Karpas-422 (cell line): ENCODE data around the gene TMEM120A. TPM values are rescaled to one million over a fixed set of nuclear protein-coding genes. Genes with fewer than 3 reads are reported as not detected.
"Not testable (repeated sequence)": the region's sequence is repeated elsewhere in the genome, so short reads cannot be mapped to it uniquely, and the experiment has no call there.

Experiments used
- DNase-seq: peaks from one replicate; pipeline ENCODE4 v3.0.0-alpha.2; 2015
- H2AFZ ChIP-seq: fragments of 200-600 bp; sonication (generic); 2 replicates; pipeline ENCODE4 v1.6.1; 2014; ENCODE audit warnings: antibody characterized with exemption, low read length, mixed read lengths
- H3K27ac ChIP-seq: fragments of 200-600 bp; sonication (generic); 2 replicates; pipeline ENCODE4 v1.5.1; 2014; ENCODE audit warnings: mild to moderate bottlenecking, low read length, moderate library complexity
- H3K27me3 ChIP-seq: fragments of 200-600 bp; sonication (generic); 2 replicates; pipeline ENCODE4 v1.6.1; 2014; ENCODE audit warnings: low read length, mixed read lengths
- H3K36me3 ChIP-seq: fragments of 200-600 bp; sonication (generic); 2 replicates; pipeline ENCODE4 v1.6.1; 2014; ENCODE audit warnings: low read length, mixed read lengths; ENCODE audit not compliant: insufficient read depth
- H3K4me1 ChIP-seq: fragments of 200-600 bp; sonication (generic); 2 replicates; pipeline ENCODE4 v1.6.1; 2014; ENCODE audit warnings: mild to moderate bottlenecking, low read length, mixed read lengths
- H3K4me2 ChIP-seq: fragments of 200-600 bp; sonication (generic); 2 replicates; pipeline ENCODE4 v1.6.1; 2014; ENCODE audit warnings: low read length, low read depth, mild to moderate bottlenecking; ENCODE audit not compliant: poor library complexity, severe bottlenecking
- H3K4me3 ChIP-seq: fragments of 200-600 bp; sonication (generic); 2 replicates; pipeline ENCODE4 v1.5.1; 2014; ENCODE audit warnings: mild to moderate bottlenecking, antibody characterized with exemption, low read length, mixed read lengths
- H3K79me2 ChIP-seq: fragments of 200-600 bp; sonication (generic); 2 replicates; pipeline ENCODE4 v1.6.1; 2014; ENCODE audit warnings: mild to moderate bottlenecking, low read length, mixed read lengths
- H3K9ac ChIP-seq: fragments of 200-600 bp; sonication (generic); 2 replicates; pipeline ENCODE4 v1.6.0; 2014; ENCODE audit warnings: low read length
- H3K9me2 ChIP-seq: fragments of 200-600 bp; sonication (generic), shearing (Covaris generic); replicated peaks from 2 replicates; pipeline ENCODE4 v1.6.0; 2014; ENCODE audit warnings: mild to moderate bottlenecking, low read length, moderate library complexity; ENCODE audit not compliant: insufficient read depth
- H3K9me3 ChIP-seq: fragments of 300-700, 200-600 bp; sonication (generic); 2 replicates; pipeline ENCODE4 v1.6.1; 2014; ENCODE audit warnings: low read length, mixed read lengths
- H4K20me1 ChIP-seq: fragments of 200-600 bp; sonication (generic); 2 replicates; pipeline ENCODE4 v1.6.1; 2014; ENCODE audit warnings: mild to moderate bottlenecking, antibody characterized with exemption, low read length, low read depth; ENCODE audit not compliant: insufficient read depth
- total RNA-seq: library from RNA; depleted of rRNA; stranded (reverse); fragments of >200 nt; shearing (Covaris generic); gene quantifications from 2 replicates; pipeline ENCODE4 v1.2.3, GENCODE V29; 2014; ENCODE audit warnings: low replicate concordance

Gene TMEM120A
- total RNA-seq, 1 experiment from 2014 or later, result 35.6 TPM

GRCh38 chr7:76018520-76018919, 24.1 kb upstream of the TMEM120A start:
- H3K4me1 ChIP-seq, H4K20me1 ChIP-seq, H3K36me3 ChIP-seq, H3K9me2 ChIP-seq, H3K9me3 ChIP-seq, H3K4me3 ChIP-seq, H3K79me2 ChIP-seq, H3K9ac ChIP-seq, H3K27ac ChIP-seq, H3K4me2 ChIP-seq, H3K27me3 ChIP-seq, H2AFZ ChIP-seq, DNase-seq: not testable (repeated sequence)

DNA sequence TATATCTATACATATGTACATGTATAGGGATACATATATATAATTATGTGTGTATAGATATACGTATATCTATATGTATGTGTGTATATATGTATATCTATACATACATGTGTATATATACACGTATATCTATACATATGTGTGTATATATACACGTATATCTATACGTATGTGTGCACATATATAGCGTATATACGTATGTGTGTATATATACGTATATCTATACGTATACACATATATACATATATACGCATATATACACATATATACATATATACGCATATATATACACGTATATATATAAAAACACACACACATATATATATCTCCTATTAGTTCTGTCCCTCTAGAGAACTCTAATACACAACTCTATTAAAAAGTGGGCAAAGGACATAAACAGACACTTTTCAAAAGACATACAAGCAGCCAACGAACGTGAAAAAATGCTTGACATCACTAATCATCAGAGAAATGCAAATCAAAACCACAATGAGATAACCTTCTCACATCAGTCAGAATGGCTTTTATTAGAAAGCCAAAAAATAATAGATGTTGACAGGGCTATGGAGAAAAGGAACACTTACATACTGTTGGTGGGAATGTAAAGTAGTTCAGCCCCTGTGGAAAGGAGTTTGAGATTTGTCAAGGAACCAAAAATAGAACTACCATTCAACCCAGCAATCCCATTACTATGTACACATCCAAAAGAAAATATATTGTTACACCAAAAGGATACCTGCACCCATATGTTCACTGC, 22.0 kb upstream of the TMEM120A start:
- Histone ChIP-seq H4K20me1 (no peaks in the 10 kb centered on the region), H2AFZ (no peak overlapping the region), H3K9ac (no peak overlapping the region), H3K9me3 (no peaks in the 10 kb centered on the region), H3K4me2 (no peak overlapping the region), H3K27me3 (no peaks in the 10 kb centered on the region), H3K79me2 (no peaks in the 10 kb centered on the region), H3K9me2 (no peaks in the 10 kb centered on the region), H3K4me1 (no peaks in the 10 kb centered on the region), H3K27ac (no peak overlapping the region), H3K4me3 (no peak overlapping the region), H3K36me3 (no peaks in the 10 kb centered on the region)
- DNase-seq, result no peak

DNA sequence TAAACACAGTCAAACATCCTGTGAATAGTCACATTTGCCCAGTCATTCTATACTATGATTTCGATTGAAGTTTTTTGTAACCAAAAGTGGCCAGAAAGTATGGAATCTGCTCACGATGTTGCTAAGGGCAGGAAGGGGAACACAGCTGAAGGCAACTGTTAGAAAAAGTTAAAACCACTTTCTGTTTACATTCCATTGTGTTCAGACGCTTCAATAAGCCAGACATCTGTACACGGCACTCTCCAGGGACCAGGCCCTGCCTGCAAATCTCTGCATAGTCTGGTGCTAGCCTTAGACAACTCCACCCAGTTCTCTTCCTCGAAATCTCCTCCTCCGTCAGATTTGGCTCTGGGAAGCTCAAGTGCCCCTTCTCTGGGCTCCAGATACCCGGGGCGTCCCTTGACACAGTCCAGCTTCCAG, 17.1 kb upstream of the TMEM120A start:
- H3K27ac ChIP-seq, result no peak overlapping the region
- no peaks in the 10 kb centered on the region for H3K4me1 ChIP-seq
- H3K36me3 ChIP-seq, result no peaks in the 10 kb centered on the region
- H4K20me1 ChIP-seq, result no peaks in the 10 kb centered on the region
- DNase-seq, result no peak
- H3K4me3 ChIP-seq, result no peak overlapping the region
- H2AFZ ChIP-seq, result no peak overlapping the region
- no peaks in the 10 kb centered on the region for H3K27me3 ChIP-seq
- H3K9ac ChIP-seq, result no peak overlapping the region
- no peaks in the 10 kb centered on the region for H3K9me2 ChIP-seq
- no peaks in the 10 kb centered on the region for H3K79me2 ChIP-seq
- H3K4me2 ChIP-seq, result no peak overlapping the region
- H3K9me3 ChIP-seq, result no peaks in the 10 kb centered on the region

DNA sequence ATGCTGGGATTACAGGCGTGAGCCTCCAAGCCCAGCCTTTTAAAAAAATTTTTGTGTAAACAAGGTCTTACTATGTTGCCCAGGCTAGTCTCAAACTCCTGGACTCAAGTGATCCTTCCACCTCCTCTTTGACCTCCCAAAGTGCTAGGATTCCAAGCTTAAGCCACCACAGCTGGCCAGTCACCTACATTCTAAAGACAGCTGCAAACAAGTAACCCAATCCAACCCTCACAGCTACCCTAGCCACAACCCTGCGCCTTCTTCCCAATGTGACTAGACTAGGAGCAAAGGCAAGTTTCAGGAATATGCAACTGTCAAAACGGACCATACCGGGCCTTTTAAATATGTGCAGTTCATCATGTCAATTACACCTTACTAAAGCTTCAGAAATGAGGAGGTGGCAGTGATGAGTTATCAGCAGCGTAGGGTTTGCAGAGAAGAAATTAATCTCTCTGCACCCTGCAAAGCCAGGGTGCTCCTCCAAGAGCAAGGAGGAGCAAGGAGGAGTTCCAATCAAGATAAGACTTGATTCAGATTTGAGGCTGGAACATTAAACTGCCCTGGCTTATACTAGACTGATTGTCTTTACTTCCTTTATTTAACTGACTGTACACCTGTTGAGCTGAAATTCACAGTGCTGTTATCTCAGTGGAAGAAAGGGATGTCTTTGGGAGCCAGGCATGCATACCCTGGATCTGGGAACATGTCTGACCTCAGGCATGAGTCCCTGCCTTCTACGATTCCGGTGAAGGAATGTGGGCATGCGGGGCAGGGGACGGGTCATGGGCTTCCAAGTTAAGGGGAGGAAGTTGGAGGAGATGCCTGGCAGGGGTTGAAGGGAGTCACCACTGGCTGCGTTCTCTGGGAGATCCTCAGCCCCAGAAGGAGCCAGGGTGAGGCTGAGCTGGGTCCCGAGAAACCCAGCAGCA, 15.5 kb upstream of the TMEM120A start:
- Histone ChIP-seq H3K4me3 (no peak overlapping the region), H3K79me2 (no peaks in the 10 kb centered on the region), H3K9ac (no peak overlapping the region), H3K36me3 (no peaks in the 10 kb centered on the region), H3K9me2 (no peaks in the 10 kb centered on the region), H3K4me2 (no peak overlapping the region), H4K20me1 (no peaks in the 10 kb centered on the region), H3K27ac (no peak overlapping the region), H3K9me3 (no peaks in the 10 kb centered on the region), H3K27me3 (no peaks in the 10 kb centered on the region), H2AFZ (no peak overlapping the region), H3K4me1 (no peaks in the 10 kb centered on the region)
- DNase-seq, result no peak

GRCh38 chr7:76008156-76008687, 13.8 kb upstream of the TMEM120A start:
- Histone ChIP-seq H3K4me1 (no peaks in the 10 kb centered on the region), H2AFZ (no peak overlapping the region), H3K9ac (no peak overlapping the region), H3K4me2 (no peak overlapping the region), H3K79me2 (no peaks in the 10 kb centered on the region), H3K36me3 (0 out of 2 replicates have a peak, but pooled peaks cover 2% of the 10 kb centered on the region), H3K27ac (no peak overlapping the region), H3K27me3 (no peaks in the 10 kb centered on the region), H3K9me3 (no peaks in the 10 kb centered on the region), H4K20me1 (no peaks in the 10 kb centered on the region), H3K9me2 (no peaks in the 10 kb centered on the region), H3K4me3 (no peak overlapping the region)
- DNase-seq, result no peak

GRCh38 chr7:76005004-76005403, 10.6 kb upstream of the TMEM120A start:
- H3K9me2 ChIP-seq, H3K4me1 ChIP-seq: not testable (repeated sequence)

GRCh38 chr7:76003351-76003750, 9.0 kb upstream of the TMEM120A start:
- no peaks in the 10 kb centered on the region for H3K79me2 ChIP-seq
- no peaks in the 10 kb centered on the region for H3K9me3 ChIP-seq
- H3K4me1 ChIP-seq, result no peaks in the 10 kb centered on the region
- no peak overlapping the region for H3K4me2 ChIP-seq
- no peak overlapping the region for H2AFZ ChIP-seq
- no peaks in the 10 kb centered on the region for H4K20me1 ChIP-seq
- H3K9me2 ChIP-seq, result no peaks in the 10 kb centered on the region
- 0 out of 2 replicates have a peak, but pooled peaks cover 3% of the 10 kb centered on the region for H3K36me3 ChIP-seq
- no peak overlapping the region for H3K9ac ChIP-seq
- no peak overlapping the region for H3K27ac ChIP-seq
- DNase-seq, result no peak
- no peak overlapping the region for H3K4me3 ChIP-seq
- no peaks in the 10 kb centered on the region for H3K27me3 ChIP-seq

More at GRCh38 chr7:76005004-76005403, 10.6 kb upstream of the TMEM120A start:
- H3K79me2 ChIP-seq, H3K27ac ChIP-seq, H3K9me3 ChIP-seq, H2AFZ ChIP-seq, DNase-seq, H3K36me3 ChIP-seq, H3K4me2 ChIP-seq, H3K4me3 ChIP-seq, H3K27me3 ChIP-seq, H3K9ac ChIP-seq, H4K20me1 ChIP-seq: not testable (repeated sequence)

GRCh38 chr7:76002822-76003221, 8.4 kb upstream of the TMEM120A start:
- DNase-seq, result no peak
- no peak overlapping the region for H3K4me2 ChIP-seq
- no peaks in the 10 kb centered on the region for H3K79me2 ChIP-seq
- no peaks in the 10 kb centered on the region for H3K27me3 ChIP-seq
- H3K36me3 ChIP-seq, result 0 out of 2 replicates have a peak, but pooled peaks cover 3% of the 10 kb centered on the region
- no peak overlapping the region for H3K27ac ChIP-seq
- no peaks in the 10 kb centered on the region for H3K9me2 ChIP-seq
- no peaks in the 10 kb centered on the region for H4K20me1 ChIP-seq
- H3K9ac ChIP-seq, result no peak overlapping the region
- H2AFZ ChIP-seq, result no peak overlapping the region
- H3K4me1 ChIP-seq, result no peaks in the 10 kb centered on the region
- no peaks in the 10 kb centered on the region for H3K9me3 ChIP-seq
- H3K4me3 ChIP-seq, result no peak overlapping the region
